NT2/D1 (cell line): ENCODE data around the gene STAMBP.

Source experiments
- SUZ12 ChIP-seq: IDR thresholded peaks from 2 replicates; pipeline ENCODE4 v1.6.1; 2011; ENCODE audit not compliant: insufficient read length, insufficient read depth; ENCODE audit errors: extremely low read depth
- YY1 ChIP-seq: IDR thresholded peaks from 2 replicates; pipeline ENCODE4 v1.6.1; 2011; ENCODE audit not compliant: insufficient read length, insufficient read depth
- ZNF274 ChIP-seq: IDR thresholded peaks from 2 replicates; pipeline ENCODE4 v1.6.1; 2011; ENCODE audit warnings: mild to moderate bottlenecking, low read depth, low read length

DNA sequence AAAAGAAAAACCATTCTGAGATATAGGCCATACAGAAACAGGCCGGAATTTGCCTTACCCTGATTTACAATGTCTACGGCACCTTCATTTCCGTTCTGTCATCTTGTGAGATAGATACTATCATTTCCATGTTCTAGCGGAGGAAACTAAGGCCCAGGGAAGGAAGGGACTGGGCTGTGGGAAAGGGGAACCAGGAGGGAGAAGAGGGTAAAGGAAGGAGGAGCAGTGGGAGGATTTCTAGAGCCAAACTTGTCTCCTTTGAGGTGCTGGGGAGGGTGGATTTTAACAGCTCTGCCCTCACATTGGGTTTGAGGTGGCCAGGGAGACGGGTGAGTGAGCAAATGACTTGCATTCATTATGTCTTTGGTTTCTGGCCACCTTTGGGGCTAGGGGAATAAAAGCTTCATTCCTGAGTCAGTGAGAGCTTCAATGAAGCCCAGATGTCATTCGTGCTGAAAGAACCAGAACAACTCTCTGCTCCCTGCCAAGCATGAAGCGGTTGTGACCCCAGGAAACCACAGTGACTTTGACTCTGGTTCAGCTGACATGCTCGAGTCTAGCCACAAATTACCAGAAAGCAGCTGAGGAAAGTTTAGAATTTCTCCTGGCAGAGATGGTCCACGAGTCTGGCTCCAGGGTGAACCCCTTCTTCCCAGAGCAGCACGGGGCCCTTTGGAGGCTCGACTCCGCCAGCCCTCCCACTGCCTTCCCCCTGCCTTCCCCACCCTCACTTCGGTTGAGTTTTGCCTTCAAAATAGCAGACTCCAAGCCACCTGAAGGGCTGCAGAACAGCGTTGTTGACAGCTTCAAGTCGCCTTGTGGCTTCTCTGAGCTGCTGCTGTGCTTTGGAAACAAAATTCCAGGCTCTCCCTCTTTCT, 67.8 kb downstream of the STAMBP start:
- no peak for TF ChIP-seq SUZ12
- TF ChIP-seq YY1 = no peak
- TF ChIP-seq ZNF274 = no peak
